Right lobe of liver (tissue), 6 donors: ENCODE data around the gene GABRR2. TPM values are rescaled to one million over a fixed set of nuclear protein-coding genes. Genes with fewer than 3 reads are reported as not detected.
A peak's percentile ranks its signal among the peaks of the same experiment; 100 is the strongest.

Experiments used
- ATAC-seq, 4 donors: fragments of 200-7000 bp; cut with Tn5 transposase; one replicate each; pipeline ENCODE4 v1.9.1; 2020; ENCODE audit warnings: mild to moderate bottlenecking in 4 of 4, moderate library complexity in 4 of 4
- DNase-seq, 3 donors: peaks; one replicate each; pipeline ENCODE4 v3.0.0-alpha.2; 2020
- H3K27ac ChIP-seq, 3 donors: fragments of 200-600 bp; one replicate each; pipeline ENCODE4 v1.8.0; 2022
- H3K27me3 ChIP-seq, 2 donors: fragments of 200-600 bp; one replicate each; pipeline ENCODE4 v1.8.0; 2022
- H3K36me3 ChIP-seq, 4 donors: fragments of 200-600 bp; sonication (generic) in 1 of 4; one replicate each; pipeline versions ENCODE4 v1.5.1 to v1.8.0; 2017 to 2022; ENCODE audit warnings: control low read depth in 1 of 4
- H3K4me1 ChIP-seq, 4 donors: fragments of 200-600 bp; sonication (generic) in 1 of 4; one replicate each; pipeline versions ENCODE4 v1.5.1 to v1.8.0; 2017 to 2022; ENCODE audit warnings: control low read depth in 1 of 4
- H3K4me3 ChIP-seq, 3 donors: fragments of 200-600 bp; one replicate each; pipeline ENCODE4 v1.8.0; 2022
- H3K9me3 ChIP-seq, 4 donors: fragments of 200-600 bp; sonication (generic) in 1 of 4; one replicate each; pipeline versions ENCODE4 v1.5.1 to v1.8.0; 2017 to 2022; ENCODE audit warnings: control low read depth in 1 of 4
- CTCF ChIP-seq, 4 donors: fragments of 200-600 bp in 3 of 4; fragments of 450-650 bp in 1 of 4; IDR thresholded peaks; one replicate each; pipeline versions ENCODE4 v1.5.1 to v1.8.0; 2016 to 2022; ENCODE audit warnings: antibody characterized with exemption in 4 of 4, mild to moderate bottlenecking in 2 of 4
- POLR2A ChIP-seq: fragments of 450-650 bp; IDR thresholded peaks from one replicate; pipeline ENCODE4 v1.6.1; 2017; ENCODE audit warnings: antibody characterized with exemption, mild to moderate bottlenecking
- WGBS: methylation state at CpG from one replicate; pipeline ENCODE4 v1.1.6; 2018; ENCODE audit warnings: low coverage, low lambda C conversion rate; ENCODE audit not compliant: insufficient coverage; ENCODE audit errors: missing lambda C conversion rate; 5-methylcytosine and 5-hydroxymethylcytosine counted together
- intact Hi-C, 2 donors: fragments of 100-400 bp; cut with DNase I; formaldehyde crosslinking; loops; one replicate each; pipeline versions ENCODE4 v1.11.2 to v1.14.1; 2022
- total RNA-seq, 6 experiments: library from RNA; depleted of rRNA in 2 of 6; stranded (reverse); fragments of >200 nt in 2 of 6; fragmentation: NEBNext Ultra II Directional in 3 of 6; extraction: Animal tissue kit (Norgen Biotek cat#: 25700) in 3 of 6; gene quantifications; one replicate each; pipeline versions ENCODE4 v1.1.0 to v1.2.4, GENCODE V29; 2016 to 2023
- donor health status: DM: no; HTN: yes; CAD: no.
- donor health status: DM: no; HTN: no; CAD: no.
- donor health status: DM: no; HTN: no; CAD: no.
- donor health status: DM: no; HTN: yes; CAD: no.
- donor health status: DM: no; HTN: yes; CAD: no.

GABRR2 gene
- total RNA-seq, 6 experiments from 2014 or later = 0.20 to 1.2 (median 0.56) TPM

- no peaks in the 10 kb centered on the region for H3K9me3 ChIP-seq
- H3K36me3 ChIP-seq = no peaks in the 10 kb centered on the region
- no peaks in the 10 kb centered on the region for H3K27me3 ChIP-seq
- peaks cover 0 to 31% (median 3%) of the 10 kb centered on the region in 4 donors for H3K4me1 ChIP-seq
- H3K4me3 ChIP-seq = peak overlapping the region in 1 of 3 donors; percentile 93
- intact Hi-C loops = no loop called here
- no peak for DNase-seq
- peak; percentile 9 for TF ChIP-seq POLR2A
- no peak for TF ChIP-seq CTCF (IDR thresholded peaks at IDR 0.05)
- H3K27ac ChIP-seq = peak overlapping the region in 2 of 3 donors; percentile 98 to 99
- WGBS = 43% methylated on average over 4 of the region's 4 CpGs
- peak in 1 of 4 donors; percentile 21 for ATAC-seq
These were observed 35.3 kb upstream of the GABRR2 start for GRCh38 chr6:89350281-89350966.

- H3K4me3 ChIP-seq = no peak overlapping the region
- intact Hi-C loops = no loop called here
- H3K4me1 ChIP-seq = peaks cover 0 to 31% (median 3%) of the 10 kb centered on the region in 4 donors
- ATAC-seq = no peak
- H3K36me3 ChIP-seq = no peaks in the 10 kb centered on the region
- H3K9me3 ChIP-seq = no peaks in the 10 kb centered on the region
- no peak for TF ChIP-seq CTCF (IDR thresholded peaks at IDR 0.05)
- TF ChIP-seq POLR2A = no peak
- 100% methylated on average over 1 of the region's 1 CpG for WGBS
- H3K27me3 ChIP-seq = no peaks in the 10 kb centered on the region
- H3K27ac ChIP-seq = no peak overlapping the region
- no peak for DNase-seq
These were observed 33.3 kb upstream of the GABRR2 start for GRCh38 chr6:89348372-89348771.

GRCh38 chr6:89347825-89348224 lies 32.7 kb upstream of the GABRR2 start:
- intact Hi-C loops = no loop called here
- TF ChIP-seq CTCF (IDR thresholded peaks at IDR 0.05) (no peak), POLR2A (no peak)
- WGBS = 22% methylated on average over 2 of the region's 2 CpGs
- ATAC-seq (no peak), DNase-seq (no peak)
- Histone ChIP-seq H3K27me3 (no peaks in the 10 kb centered on the region), H3K9me3 (no peaks in the 10 kb centered on the region), H3K4me1 (peaks cover 0 to 31% (median 3%) of the 10 kb centered on the region in 4 donors), H3K27ac (no peak overlapping the region), H3K4me3 (no peak overlapping the region), H3K36me3 (no peaks in the 10 kb centered on the region)

- intact Hi-C loops = no loop called here
- ATAC-seq (no peak), DNase-seq (no peak)
- no peak for TF ChIP-seq CTCF (IDR thresholded peaks at IDR 0.05)
- no peak for TF ChIP-seq POLR2A
- Histone ChIP-seq H3K4me3 (no peak overlapping the region), H3K27ac (no peak overlapping the region), H3K4me1 (peaks cover 0 to 29% (median 3%) of the 10 kb centered on the region in 4 donors), H3K9me3 (no peaks in the 10 kb centered on the region), H3K36me3 (peaks cover 0 to 9% (median 5%) of the 10 kb centered on the region in 4 donors), H3K27me3 (no peaks in the 10 kb centered on the region)
- WGBS = 79% methylated on average over 3 of the region's 4 CpGs
These were observed 31.3 kb upstream of the GABRR2 start for GRCh38 chr6:89346433-89346832.
